Measurements from ENCODE around the gene EXT2. TPM values are rescaled to one million over a fixed set of nuclear protein-coding genes. Genes with fewer than 3 reads are reported as not detected.

Gene EXT2
- polyA plus RNA-seq, 1 of the 3 experiments (the other 2 are of a cell fraction): 92.9 TPM

DNA sequence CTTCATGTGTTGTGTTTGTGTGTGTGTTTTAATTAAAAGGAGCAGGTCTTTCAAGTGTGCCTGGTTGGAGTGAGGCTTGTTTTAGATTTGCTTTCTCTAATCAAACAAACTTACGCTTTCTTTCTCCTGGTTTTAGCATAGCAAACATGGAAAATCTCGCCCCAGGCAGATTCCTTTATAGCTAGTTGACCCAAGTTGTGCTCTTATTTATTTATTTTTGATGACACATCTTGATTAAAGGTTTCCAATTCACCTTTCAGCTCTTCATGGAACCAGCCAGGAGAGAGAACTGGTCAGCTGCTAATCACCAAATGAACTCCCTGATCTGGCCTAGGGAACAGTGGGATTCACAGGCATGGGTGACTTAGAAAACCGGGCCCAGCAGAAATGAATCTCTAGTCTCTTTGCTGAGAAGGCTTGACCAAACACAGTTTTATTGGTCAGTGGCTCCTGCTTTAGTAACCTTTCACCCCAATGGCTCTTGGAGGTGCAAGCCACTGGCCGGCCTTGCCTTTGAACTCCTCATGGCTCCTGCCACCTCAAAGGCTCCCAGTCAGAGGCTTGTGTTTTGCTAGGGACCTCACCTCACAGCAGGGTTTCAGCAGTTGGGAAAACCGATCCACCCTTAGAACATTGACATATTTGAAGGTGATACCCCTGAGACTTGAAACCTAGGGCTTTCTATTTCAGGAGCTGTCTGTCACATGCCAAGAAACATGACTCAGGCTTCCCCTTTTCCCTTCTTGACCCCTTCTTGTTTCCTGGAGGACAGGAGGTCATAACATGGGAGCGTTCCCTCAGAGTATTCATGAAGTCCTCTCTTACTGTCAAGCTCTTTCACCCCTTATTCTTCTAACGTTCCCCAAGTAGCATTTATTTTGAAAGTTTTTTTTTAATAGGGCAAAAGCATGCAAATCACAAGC lies 48.8 kb downstream of the EXT2 start:
- CTCF ChIA-PET: interaction anchor here (1.3 to 6.0 kb wide), 4 partner anchors 11 to 49 kb away, joined by 4 to 30 read pairs (median 4); partner anchors contain the start of gene EXT2
- Histone ChIP-seq H4K20me1 (ENCODE audit: insufficient read depth) (peaks cover 4% of the 10 kb centered on the region; the same call in 1 of the 2 replicates), H3K4me2 (no peak overlapping the region)

DNA sequence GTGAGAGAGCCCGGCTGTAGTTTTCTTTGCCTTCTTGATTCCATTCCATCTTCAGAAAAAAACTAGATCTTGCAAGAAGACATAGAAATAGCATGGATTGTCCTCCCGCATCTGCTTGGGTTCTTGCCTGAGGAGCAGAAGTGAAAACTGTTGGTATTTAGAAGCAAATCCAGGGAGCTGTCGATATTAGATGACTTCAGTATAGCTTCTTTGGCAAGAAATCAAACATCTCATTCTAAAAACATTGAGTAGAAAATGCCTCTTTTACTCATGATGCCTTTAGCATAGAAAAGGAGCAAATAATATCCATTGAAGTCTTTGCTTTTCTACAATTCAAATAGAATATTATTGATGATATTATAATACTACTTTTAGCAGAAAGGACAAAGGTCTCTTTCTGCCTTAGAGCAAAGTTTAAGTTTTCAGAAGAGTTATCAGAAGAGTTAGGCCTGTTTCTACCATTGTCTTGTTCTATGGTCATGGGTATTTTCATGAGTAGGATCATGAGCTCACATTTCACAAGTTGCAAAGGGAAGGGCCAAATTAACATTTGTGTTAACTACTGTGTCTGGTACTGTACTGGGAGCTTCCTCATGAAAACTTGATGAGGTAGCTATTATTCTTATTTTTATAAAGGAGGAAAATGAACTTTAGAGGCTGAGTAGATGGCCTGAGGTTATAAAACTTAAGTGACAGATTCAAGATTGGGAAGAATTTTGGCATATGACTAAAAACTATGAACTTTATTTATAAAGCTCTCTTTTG lies 49.7 kb downstream of the EXT2 start:
- CTCF ChIA-PET: interaction anchor here (1.2 to 6.0 kb wide), 4 partner anchors 12 to 51 kb away, joined by 4 to 30 read pairs (median 5); partner anchors contain the start of gene EXT2
- no peak for DNase-seq
- TF ChIP-seq, protein P1, sequence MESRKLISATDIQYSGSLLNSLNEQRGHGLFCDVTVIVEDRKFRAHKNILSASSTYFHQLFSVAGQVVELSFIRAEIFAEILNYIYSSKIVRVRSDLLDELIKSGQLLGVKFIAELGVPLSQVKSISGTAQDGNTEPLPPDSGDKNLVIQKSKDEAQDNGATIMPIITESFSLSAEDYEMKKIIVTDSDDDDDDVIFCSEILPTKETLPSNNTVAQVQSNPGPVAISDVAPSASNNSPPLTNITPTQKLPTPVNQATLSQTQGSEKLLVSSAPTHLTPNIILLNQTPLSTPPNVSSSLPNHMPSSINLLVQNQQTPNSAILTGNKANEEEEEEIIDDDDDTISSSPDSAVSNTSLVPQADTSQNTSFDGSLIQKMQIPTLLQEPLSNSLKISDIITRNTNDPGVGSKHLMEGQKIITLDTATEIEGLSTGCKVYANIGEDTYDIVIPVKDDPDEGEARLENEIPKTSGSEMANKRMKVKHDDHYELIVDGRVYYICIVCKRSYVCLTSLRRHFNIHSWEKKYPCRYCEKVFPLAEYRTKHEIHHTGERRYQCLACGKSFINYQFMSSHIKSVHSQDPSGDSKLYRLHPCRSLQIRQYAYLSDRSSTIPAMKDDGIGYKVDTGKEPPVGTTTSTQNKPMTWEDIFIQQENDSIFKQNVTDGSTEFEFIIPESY (IDR thresholded peaks at IDR 0.05; ENCODE audit: borderline replicate concordance, low read depth): no peak
- TF ChIP-seq FOXM1 (IDR thresholded peaks at IDR 0.05; ENCODE audit: low read depth) (no peak), MXI1 (IDR thresholded peaks at IDR 0.05; ENCODE audit: low read depth, low read length) (no peak), MEF2A (IDR thresholded peaks at IDR 0.05; ENCODE audit: borderline replicate concordance, low read depth) (no peak), TCF12 (IDR thresholded peaks at IDR 0.05) (no peak), RXRA (IDR thresholded peaks at IDR 0.05; ENCODE audit: borderline replicate concordance, low read depth) (no peak), TAF1 (IDR thresholded peaks at IDR 0.05; ENCODE audit: borderline replicate concordance, low read depth, low read length) (no peak), NRF1 (IDR thresholded peaks at IDR 0.05; ENCODE audit: low read depth, low read length) (no peak), NFIC (IDR thresholded peaks at IDR 0.05; ENCODE audit: borderline replicate concordance) (no peak)
- TF ChIP-seq, protein P2, sequence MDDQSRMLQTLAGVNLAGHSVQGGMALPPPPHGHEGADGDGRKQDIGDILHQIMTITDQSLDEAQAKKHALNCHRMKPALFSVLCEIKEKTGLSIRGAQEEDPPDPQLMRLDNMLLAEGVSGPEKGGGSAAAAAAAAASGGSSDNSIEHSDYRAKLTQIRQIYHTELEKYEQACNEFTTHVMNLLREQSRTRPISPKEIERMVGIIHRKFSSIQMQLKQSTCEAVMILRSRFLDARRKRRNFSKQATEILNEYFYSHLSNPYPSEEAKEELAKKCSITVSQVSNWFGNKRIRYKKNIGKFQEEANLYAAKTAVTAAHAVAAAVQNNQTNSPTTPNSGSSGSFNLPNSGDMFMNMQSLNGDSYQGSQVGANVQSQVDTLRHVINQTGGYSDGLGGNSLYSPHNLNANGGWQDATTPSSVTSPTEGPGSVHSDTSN (IDR thresholded peaks at IDR 0.05): no peak
- TF ChIP-seq, protein P3, sequence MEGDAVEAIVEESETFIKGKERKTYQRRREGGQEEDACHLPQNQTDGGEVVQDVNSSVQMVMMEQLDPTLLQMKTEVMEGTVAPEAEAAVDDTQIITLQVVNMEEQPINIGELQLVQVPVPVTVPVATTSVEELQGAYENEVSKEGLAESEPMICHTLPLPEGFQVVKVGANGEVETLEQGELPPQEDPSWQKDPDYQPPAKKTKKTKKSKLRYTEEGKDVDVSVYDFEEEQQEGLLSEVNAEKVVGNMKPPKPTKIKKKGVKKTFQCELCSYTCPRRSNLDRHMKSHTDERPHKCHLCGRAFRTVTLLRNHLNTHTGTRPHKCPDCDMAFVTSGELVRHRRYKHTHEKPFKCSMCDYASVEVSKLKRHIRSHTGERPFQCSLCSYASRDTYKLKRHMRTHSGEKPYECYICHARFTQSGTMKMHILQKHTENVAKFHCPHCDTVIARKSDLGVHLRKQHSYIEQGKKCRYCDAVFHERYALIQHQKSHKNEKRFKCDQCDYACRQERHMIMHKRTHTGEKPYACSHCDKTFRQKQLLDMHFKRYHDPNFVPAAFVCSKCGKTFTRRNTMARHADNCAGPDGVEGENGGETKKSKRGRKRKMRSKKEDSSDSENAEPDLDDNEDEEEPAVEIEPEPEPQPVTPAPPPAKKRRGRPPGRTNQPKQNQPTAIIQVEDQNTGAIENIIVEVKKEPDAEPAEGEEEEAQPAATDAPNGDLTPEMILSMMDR (IDR thresholded peaks at IDR 0.05): no peak

More for the DNA sequence above, 48.8 kb downstream of the EXT2 start:
- Histone ChIP-seq H3K27me3 (ENCODE audit: insufficient read depth) (no peaks in the 10 kb centered on the region), H3K9me3 (no peaks in the 10 kb centered on the region), H3K36me3 (replicated peaks in 1 of 2; ENCODE audit: control insufficient read depth in 1 of 2, insufficient read depth in 2 of 2, low read length in 1 of 2) (peaks cover 15 to 32% of the 10 kb centered on the region in 2 experiments), H3K9ac (no peak overlapping the region), H3K4me1 (ENCODE audit: control insufficient read depth in 1 of 2, insufficient read depth in 2 of 2, low read depth in 1 of 2, low read length in 1 of 2) (peaks cover 8 to 20% of the 10 kb centered on the region in 2 experiments; a peak in 2 of 4 replicates), H2AFZ (ENCODE audit: low read depth) (no peak overlapping the region), H3K79me2 (ENCODE audit: insufficient read depth) (no peaks in the 10 kb centered on the region), H3K4me3 (ENCODE audit: low read depth in 2 of 2, low read length in 1 of 2) (no peak overlapping the region), H3K9me2 (no peaks in the 10 kb centered on the region), H3F3A (replicated peaks; ENCODE audit: insufficient read depth) (peaks cover under 1% of the 10 kb centered on the region), H3K27ac (ENCODE audit: low read depth in 2 of 2, low read length in 1 of 2) (no peak overlapping the region)
- POLR2A ChIA-PET: no interaction called here
- DNase-seq: no peak
- TF ChIP-seq MEF2A (IDR thresholded peaks at IDR 0.05; ENCODE audit: borderline replicate concordance, low read depth): no peak
- no peak for TF ChIP-seq GABPA (IDR thresholded peaks at IDR 0.05; ENCODE audit: low read depth)
- TF ChIP-seq, protein P3 (IDR thresholded peaks at IDR 0.05): no peak
- TF ChIP-seq RAD21 (IDR thresholded peaks at IDR 0.05; ENCODE audit: low read length): no peak
- TF ChIP-seq GATA2 (CRISPR knock-in tag; IDR thresholded peaks at IDR 0.05): no peak
- TF ChIP-seq, protein P4, sequence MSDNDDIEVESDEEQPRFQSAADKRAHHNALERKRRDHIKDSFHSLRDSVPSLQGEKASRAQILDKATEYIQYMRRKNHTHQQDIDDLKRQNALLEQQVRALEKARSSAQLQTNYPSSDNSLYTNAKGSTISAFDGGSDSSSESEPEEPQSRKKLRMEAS (IDR thresholded peaks at IDR 0.05; ENCODE audit: low read depth): no peak
- no peak for TF ChIP-seq NFIC (IDR thresholded peaks at IDR 0.05; ENCODE audit: borderline replicate concordance)
- no peak for TF ChIP-seq TEAD4 (IDR thresholded peaks at IDR 0.05; ENCODE audit: borderline replicate concordance, insufficient read depth)
- no peak for TF ChIP-seq JUND (IDR thresholded peaks at IDR 0.05)
- no peak for TF ChIP-seq TAF1 (IDR thresholded peaks at IDR 0.05; ENCODE audit: borderline replicate concordance, low read depth, low read length)
- 93% methylated on average over 6 of the region's 7 CpGs for WGBS (ENCODE audit: low lambda C conversion rate)

More for the DNA sequence above, 49.7 kb downstream of the EXT2 start:
- Histone ChIP-seq H3K36me3 (replicated peaks in 1 of 2; ENCODE audit: control insufficient read depth in 1 of 2, insufficient read depth in 2 of 2, low read length in 1 of 2) (peaks cover 15 to 32% of the 10 kb centered on the region in 2 experiments), H3K9ac (no peak overlapping the region), H3K79me2 (ENCODE audit: insufficient read depth) (no peaks in the 10 kb centered on the region), H3K4me2 (no peak overlapping the region), H3K4me3 (ENCODE audit: low read depth in 2 of 2, low read length in 1 of 2) (no peak overlapping the region), H3K27ac (ENCODE audit: low read depth in 2 of 2, low read length in 1 of 2) (no peak overlapping the region), H3F3A (replicated peaks; ENCODE audit: insufficient read depth) (peaks cover 7% of the 10 kb centered on the region), H3K9me3 (no peaks in the 10 kb centered on the region), H3K9me2 (no peaks in the 10 kb centered on the region), H3K4me1 (ENCODE audit: control insufficient read depth in 1 of 2, insufficient read depth in 2 of 2, low read depth in 1 of 2, low read length in 1 of 2) (peaks cover under 1 to 21% of the 10 kb centered on the region in 2 experiments; a peak in 2 of 4 replicates), H2AFZ (ENCODE audit: low read depth) (no peak overlapping the region), H4K20me1 (ENCODE audit: insufficient read depth) (peaks cover 4% of the 10 kb centered on the region), H3K27me3 (ENCODE audit: insufficient read depth) (no peaks in the 10 kb centered on the region)
- POLR2A ChIA-PET: no interaction called here
- 95% methylated on average over 3 of the region's 3 CpGs for WGBS (ENCODE audit: low lambda C conversion rate)
